HG03135 (cell line): ENCODE measurements around the gene INSYN2A.

Experiments
- ATAC-seq: cut with Tn5 transposase; IDR thresholded peaks from one replicate; pipeline ENCODE4 v1.9.1; 2021; ENCODE audit warnings: mild to moderate bottlenecking, moderate library complexity; ENCODE audit not compliant: unreplicated experiment

Gene INSYN2A

DNA sequence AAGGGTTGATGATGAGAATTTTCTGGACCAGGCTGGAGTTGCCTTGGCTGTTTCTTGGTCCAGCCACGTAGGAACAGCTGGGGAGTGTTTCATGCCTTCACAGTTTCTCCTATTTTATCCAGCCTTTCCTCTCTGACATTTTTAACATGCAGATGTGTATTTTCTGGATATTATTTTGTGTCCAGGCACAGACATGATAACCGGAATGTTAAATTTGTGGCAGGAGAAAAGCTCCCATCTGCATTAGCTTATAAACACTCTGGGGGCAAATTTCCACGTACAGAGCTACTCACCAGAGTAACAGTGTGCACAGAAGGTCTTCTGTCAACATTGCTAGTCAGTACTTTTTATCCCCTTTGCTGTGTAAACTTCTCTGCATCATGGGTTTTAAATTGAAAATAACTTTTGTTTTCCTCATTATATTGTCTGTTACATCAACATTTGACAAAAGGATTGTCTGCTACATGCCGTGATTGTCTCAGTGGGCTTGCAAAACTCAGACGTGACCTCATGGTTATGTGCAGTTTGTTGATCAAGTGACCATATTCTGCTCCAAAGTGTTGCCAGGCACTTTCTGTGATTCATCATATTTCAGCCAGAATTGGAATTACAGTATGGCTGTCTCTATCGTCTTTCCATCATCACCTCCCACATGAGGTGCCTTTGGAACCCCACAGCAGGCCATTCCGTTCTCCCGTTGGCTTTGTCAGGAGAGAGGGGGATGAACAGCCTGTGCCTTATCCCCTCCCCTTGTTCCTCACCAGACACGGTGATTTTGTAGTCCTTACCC, 41.4 kb downstream of the INSYN2A start:
- ATAC-seq = no peak

DNA sequence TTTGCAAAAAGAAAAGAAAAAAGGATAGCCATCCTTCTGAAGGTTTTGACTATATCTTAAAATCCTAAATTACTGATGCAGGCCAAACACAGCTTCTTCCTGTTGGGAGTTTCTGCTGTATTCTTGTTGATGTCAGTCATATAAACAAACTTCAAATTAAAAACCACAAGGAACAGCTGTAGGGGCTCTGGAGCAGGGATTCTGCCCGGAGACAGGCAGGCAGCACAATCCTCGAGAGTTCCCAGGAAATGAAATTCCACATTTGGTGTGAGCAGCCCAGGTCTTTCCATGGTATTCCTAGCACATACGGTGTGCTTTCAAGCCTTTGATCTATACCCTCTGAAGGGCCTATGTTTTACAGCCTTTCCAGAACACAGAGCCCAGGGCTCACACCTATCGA, 43.2 kb downstream of the INSYN2A start:
- no peak for ATAC-seq

DNA sequence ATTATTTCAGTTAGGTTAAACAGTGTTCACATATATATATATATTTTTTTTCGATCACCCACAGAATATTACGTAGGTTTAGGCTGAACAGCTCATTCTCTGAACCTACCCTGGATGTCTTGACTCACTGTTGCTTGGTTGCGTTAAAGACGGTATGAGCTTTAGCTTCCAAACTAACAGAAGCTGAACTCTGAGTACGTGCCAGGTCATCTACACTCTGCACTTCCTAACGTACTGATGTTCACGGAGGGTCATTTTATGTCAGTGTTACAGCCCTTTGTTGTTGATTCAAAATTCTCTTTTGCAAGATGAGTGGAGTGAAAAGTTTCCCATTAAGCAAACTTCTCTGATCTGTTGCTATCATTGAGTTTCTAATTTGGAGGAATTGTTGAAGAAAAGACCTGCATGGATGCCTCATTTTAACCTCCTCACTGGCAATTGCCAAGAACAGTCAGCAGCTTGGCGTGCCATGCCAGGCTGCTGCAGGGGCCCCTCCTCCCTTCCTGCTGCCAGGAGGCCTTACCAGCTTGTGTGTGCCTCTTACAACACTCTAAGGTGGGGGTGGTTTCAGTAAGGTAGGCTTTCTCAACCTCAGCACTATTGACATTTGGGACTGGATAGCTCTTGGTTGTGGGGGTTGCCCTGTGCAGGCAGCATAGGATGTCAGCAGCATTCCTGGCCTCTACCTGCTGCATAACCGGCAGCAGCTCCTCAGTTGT, 44.3 kb downstream of the INSYN2A start:
- no peak for ATAC-seq

DNA sequence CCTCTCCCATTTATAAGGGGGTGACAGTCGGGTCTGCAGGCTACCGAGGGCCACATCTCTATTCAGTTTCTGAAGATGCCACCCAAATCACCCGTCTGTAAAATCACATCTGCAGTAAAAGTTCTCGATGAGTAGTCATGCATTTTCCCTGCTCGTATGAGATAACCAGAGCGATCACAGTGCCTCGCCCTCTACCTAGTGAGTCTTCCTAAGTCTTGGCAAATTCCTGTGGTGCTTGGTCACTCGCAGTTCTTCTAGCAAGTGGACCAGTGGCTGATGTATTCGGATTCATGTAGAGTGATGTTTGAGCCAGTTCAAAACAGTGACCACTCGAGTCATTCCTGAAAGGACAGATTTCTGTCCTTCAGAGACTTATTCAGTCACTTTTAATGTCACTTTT, 44.9 kb downstream of the INSYN2A start:
- no peak for ATAC-seq

DNA sequence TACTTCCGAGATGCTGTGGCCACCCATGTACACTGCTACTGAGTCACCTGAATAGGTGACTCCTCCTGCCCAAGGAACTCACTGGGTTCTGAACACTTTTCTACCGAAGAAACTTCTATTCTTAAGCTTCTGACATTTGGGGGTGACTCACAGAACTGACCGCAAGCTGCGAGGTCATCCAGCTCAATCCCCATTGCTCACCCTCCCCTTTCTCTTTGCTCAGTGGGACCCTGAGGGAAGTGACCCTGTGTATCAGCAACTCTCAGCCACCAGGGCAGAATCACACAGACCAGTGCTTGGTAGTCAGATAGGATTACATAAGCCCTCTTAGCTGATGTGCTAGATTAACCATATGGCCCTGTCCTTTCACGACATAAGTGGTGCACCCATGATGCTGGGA, 46.3 kb downstream of the INSYN2A start:
- no peak for ATAC-seq

DNA sequence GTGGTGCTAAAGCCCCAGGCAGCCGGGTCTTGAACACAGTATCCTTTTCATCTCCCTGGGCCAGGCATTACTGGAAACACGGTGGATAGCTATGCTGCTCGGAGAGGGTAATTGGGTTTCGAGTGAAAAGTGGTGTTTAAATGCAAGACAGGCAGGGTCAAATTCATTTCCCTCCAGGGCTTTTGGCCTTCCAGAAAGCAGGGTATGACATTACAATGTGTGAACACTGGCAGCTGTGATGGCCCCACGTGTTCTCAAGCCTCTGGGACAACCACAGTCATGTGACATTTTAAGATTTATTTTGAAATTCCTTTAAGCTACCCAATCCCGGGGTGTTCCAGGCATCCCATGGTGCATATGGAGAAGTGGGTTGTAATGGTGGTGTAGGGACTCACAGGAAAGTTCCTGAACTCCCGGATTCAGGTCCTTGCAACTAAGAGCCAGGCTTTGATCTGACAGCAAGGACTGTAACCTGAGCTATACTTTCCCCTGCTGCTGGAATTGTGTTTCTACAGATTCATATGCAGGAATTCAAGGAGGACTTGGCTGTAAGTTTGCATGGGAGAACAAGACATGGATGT, 46.8 kb downstream of the INSYN2A start:
- no peak for ATAC-seq

DNA sequence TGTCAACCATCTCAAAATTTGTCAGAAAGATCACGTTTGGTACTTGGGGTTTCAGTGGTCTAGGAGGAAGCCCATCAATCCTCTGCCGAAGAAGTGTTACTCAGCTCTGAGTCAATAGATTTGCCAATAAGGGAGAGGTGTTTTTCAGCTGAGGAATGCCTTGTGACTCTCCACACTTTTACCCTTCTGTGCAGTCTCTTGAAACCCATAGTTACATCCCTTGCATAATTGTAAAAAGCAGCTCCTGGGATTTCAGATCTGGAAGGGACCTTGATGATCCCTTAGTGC, 47.5 kb downstream of the INSYN2A start:
- no peak for ATAC-seq

DNA sequence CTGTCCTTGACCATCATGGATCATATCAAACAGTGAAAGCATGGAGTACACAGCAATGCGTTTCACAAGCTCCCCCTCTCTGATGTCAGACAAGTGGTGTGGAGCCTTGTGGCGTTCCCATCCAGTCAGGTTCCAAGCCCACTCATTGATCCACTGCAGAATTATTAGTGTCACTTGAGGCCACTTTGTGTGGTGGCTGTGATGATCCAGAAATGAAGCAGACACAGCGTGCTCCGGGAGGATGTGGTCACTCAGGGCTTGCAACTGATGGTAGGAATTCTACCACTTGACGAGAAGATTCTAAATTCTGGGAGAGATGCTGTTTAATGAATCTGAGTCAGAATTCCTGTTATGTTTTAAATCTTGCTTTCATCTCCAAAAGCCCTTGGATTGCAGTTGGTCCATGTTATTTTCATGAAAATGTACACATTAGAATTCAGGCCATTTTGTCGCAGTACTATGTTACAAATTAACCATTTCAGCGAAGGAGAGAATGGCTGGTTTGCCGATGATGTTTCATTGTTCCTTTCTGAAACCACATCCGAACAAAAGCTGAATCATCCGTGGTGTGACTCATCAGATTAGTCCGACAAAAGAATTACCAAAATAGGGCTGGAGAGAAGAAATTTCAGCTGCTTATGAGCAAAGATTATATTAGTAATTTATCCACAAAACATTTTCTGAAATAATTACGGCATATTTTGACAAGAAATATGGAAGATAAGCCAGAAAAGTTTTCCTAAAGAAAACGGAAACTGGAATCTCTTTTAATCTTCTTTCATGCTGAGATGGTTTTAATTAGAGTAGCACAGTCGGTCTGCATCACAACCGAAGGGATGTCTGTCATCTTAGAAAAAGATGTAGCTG, 48.1 kb downstream of the INSYN2A start:
- ATAC-seq = no peak

DNA sequence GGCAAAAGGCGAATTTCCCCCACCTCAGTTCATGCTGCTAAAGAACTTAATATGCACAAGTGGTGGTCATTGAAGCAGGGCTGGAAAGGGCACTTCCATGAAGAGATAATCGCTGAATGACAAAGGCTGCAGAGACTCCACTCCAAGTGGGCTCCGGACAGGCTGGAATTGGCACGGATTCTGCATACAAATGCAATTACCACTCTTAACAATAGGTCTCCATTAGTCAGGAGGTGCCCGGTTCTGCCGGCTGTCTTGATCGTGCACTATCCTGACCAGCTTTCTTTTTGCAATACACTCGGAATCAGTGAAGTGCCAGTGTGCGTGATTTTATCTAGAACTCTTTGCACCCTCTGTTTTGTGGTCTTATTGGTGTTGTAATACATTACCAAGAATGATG, 49.7 kb downstream of the INSYN2A start:
- no peak for ATAC-seq
